HK-2 (cell line): ENCODE measurements around the gene SLC7A4.

ENCODE experiments used
- DNase-seq: peaks from one replicate; pipeline ENCODE4 v3.0.0-alpha.2; 2018; ENCODE audit not compliant: unreplicated experiment

SLC7A4 gene

GRCh38 chr22:20986365-20986764 lies 46.0 kb downstream of the SLC7A4 start:
- no peak for DNase-seq

GRCh38 chr22:20985720-20986119 lies 46.6 kb downstream of the SLC7A4 start:
- no peak for DNase-seq

GRCh38 chr22:20983081-20983771 lies 49.1 kb downstream of the SLC7A4 start:
- no peak for DNase-seq

GRCh38 chr22:20982563-20982882 lies 49.8 kb downstream of the SLC7A4 start:
- no peak for DNase-seq

- peak; percentile 77 for DNase-seq
Measured at GRCh38 chr22:20981787-20982562, 50.4 kb downstream of the SLC7A4 start, which contains the start of gene LZTR1. LZTR1 (plus strand) TSS chr22:20982297; CDS start chr22:20982372, 75 bp downstream.

- DNase-seq, result no peak
Measured at GRCh38 chr22:20980938-20981722, 51.2 kb downstream of the SLC7A4 start.

GRCh38 chr22:20980523-20980922 lies 51.8 kb downstream of the SLC7A4 start:
- no peak for DNase-seq

GRCh38 chr22:20979940-20980453 lies 52.4 kb downstream of the SLC7A4 start:
- DNase-seq, result no peak

- no peak for DNase-seq
Measured at GRCh38 chr22:20979243-20979809, 53.0 kb downstream of the SLC7A4 start.
